NCI-H82 treated with DMSO at 0.1 percent for 48 hours (cell line): ENCODE data around the gene TRPC4.
A peak's percentile ranks its signal among the peaks of the same experiment; 100 is the strongest.
"Not testable (repeated sequence)": the region's sequence is repeated elsewhere in the genome, so short reads cannot be mapped to it uniquely, and the experiment has no call there.

Experiments
- DNase-seq: peaks from one replicate; lab custom pipeline; 2025; ENCODE audit not compliant: unreplicated experiment; lab: John Stamatoyannopoulos, UW

The TRPC4 gene

DNA sequence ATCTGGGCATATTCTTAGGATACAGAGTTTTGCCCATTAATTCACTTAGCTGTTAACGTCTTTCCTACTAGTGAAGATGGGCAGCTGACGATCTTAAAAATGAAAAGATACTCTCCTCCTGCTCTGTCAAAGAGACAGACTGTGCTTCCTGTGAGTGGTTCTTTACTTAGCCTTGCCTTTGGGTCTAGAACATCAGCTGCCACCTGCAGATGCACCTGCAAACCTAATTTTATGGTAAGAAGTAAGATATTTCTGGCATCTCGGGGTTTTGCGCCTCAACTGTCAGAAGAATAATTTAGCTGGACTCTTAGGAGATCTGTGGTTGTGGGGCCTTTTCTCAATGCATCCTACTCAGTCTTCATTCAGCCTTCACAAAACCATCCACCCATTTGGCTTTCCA is 36.2 kb downstream of the TRPC4 start:
- DNase-seq = no peak

- no peak for DNase-seq
These were observed 53.3 kb downstream of the TRPC4 start for GRCh38 chr13:37816276-37816675.

DNA sequence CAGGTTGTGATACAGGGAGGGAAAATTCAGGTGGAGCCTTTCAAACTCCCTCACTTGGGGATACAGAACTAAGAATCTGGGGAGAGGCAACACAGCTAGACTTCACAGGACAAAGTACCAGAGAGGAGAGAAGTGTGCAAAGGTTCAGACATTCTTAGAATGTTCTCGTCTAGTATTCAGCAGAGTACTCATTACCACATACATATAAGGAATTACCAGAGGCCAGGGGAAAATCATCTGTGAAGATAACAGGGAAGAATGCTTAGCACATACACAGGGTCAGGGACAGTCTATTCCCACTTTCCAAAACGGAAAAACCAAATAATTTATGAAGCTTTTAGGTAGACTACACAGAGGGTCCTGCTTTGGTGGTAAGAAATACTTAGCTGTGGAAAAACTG is 58.1 kb downstream of the TRPC4 start:
- no peak for DNase-seq

DNA sequence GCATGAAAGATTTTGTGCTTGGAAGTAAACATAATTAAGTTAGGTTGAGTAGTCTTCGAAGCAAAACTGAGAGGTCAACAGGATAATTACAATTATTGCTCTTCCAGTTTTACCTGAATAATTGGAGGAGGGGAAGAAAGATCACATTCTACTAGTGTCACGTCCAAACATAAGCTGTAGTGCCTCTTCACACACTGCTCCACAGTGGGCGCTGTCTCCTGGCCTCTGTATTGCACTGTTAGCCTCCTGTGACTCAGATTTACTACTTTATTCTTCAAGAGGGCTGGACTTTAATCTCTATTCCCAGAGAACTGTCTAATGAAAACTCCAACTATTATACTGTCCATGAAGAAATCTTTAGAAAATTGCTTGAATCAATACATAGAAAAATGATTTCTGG is 62.9 kb downstream of the TRPC4 start:
- DNase-seq = no peak

- no peak for DNase-seq
These were observed 71.9 kb downstream of the TRPC4 start for GRCh38 chr13:37797631-37798030.

GRCh38 chr13:37796795-37797194 is 72.8 kb downstream of the TRPC4 start:
- not testable (repeated sequence) for DNase-seq

GRCh38 chr13:37795326-37795725 is 74.2 kb downstream of the TRPC4 start:
- no peak for DNase-seq

- peak; percentile 88 for DNase-seq
These were observed 77.9 kb downstream of the TRPC4 start for GRCh38 chr13:37791699-37792098.

GRCh38 chr13:37788346-37788745 is 81.2 kb downstream of the TRPC4 start:
- no peak for DNase-seq

DNA sequence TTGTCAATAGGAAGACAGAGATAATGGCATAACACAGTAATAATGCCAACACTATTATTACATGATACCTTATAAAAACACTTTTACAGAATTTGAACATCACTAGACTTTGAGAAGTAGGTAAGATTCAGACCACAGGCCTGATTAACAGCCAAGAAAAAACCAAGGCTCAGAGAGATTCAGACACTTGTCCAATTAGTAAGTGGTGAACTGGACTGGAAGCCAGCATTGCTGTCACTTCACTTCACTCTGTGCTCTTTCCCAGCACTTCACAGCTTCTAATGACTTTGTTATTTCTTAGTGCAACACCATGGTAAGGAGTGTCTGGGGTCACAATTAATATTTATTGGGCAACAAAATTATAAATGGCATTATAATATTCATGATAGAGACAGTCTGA is 91.9 kb downstream of the TRPC4 start:
- no peak for DNase-seq

DNA sequence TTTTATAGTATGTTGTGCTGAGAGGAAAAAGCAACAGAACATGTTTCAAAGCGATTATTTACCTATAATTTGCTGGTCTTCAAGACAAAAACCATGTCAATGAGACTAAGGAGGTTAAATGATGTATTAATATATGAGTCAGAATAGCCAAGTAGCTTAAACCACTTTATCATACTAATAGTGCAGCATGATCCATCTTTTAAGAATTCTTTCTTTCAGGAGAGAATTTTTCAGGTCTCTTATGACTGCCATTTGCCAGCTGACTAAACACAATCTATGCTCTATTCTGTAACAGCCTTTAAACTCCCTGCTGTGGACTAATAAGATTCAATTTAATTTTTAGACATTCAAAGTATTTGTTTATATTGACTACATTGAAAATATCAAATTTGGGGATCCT is 93.7 kb downstream of the TRPC4 start:
- DNase-seq = no peak

DNA sequence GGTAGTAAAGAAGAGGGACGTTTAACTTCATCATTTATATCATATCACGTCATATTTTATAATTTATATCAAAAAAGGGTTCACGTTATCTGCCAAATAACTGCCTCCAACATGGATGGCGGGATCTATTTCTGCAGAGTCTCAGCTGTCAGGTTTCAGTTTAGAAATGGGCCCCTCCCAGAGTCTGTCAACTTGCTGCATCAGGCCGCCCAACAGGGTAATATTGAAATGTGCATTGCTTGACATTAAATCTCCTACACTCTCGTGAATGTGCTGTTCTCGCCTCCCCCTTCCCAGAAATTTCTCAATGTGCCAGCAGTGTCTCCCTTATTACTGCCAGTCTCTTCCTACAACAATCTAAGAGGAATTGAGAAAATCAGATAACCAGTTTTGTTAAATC is 96.9 kb downstream of the TRPC4 start:
- DNase-seq = no peak

GRCh38 chr13:37769545-37769944 is 100.0 kb downstream of the TRPC4 start:
- no peak for DNase-seq

DNA sequence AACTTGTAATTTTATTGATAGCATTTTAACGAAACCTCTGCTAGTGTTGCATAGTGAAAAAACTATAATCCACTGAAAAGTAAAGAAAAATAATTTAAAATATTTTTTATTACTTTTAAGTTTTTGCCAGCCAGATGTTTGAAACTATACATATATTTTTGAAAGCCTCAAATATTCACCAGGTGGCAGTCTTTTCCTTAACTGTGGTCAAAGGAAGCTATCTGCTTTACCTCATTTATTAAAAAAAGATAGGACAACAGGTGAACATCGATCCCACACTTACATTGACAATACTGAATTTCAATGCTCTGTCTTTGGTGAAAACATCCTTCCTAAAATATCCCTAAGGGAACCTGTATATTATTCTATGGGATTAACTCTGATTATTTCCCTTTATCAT is 100.5 kb downstream of the TRPC4 start:
- no peak for DNase-seq

GRCh38 chr13:37766502-37766901 is 103.1 kb downstream of the TRPC4 start:
- DNase-seq = no peak

DNA sequence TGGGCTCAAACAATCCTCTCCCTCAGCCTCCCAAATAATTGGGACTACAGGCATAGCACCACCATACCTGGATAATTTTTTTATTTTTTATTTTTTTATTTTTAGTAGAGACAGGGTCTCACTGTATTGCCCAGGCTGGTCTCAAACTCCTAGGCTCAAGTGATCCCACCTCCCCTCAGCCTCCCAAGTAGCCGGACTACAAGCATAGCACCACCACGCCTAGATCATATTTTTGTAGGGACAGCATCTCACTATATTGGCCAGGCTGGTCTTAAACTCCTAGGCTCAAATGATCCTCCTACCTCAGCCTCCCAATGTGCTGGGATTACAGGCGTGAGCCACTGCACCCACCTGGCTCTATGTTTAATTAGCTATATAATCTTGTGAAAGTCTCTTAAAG is 114.2 kb downstream of the TRPC4 start:
- no peak for DNase-seq

- no peak for DNase-seq
These were observed 115.8 kb downstream of the TRPC4 start for GRCh38 chr13:37753776-37754175.

DNA sequence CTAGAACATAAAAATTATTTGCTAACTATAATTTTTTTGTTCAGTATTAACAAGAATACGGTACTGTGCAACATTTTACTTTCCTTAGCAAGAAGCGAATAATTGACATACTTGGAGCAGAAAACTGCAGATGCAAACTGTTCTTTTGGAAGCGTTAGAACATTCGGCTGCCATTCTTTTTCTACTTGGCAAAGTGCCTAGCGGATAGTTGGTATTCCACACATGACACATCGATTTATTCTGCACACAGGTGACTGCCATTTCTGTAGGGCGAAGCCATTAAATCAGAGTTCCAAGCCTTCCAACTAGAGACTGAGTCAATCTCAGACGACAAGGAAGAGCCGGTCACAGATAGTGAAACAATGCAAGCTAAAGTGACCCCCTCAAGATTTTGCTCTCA is 117.4 kb downstream of the TRPC4 start:
- DNase-seq = no peak

DNA sequence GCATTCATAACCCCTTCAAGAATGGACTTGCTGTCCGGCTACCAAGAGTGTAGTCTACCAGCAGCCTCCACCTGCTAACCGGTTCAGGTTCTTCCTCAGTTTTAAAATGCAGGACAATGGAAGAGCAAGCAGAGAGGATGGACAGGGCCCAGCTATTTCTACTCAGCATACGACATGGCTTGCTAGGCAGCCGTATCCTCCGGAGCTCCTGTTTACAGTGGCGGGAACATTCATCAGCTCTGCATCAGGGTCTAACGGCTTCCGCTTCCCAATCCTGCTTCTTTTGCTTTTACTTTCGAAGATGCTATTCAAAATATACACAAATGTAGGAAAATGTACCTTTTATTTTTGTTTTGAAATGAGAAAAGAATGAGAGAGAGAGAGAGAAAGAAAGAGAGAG is 118.5 kb downstream of the TRPC4 start:
- DNase-seq = no peak

DNA sequence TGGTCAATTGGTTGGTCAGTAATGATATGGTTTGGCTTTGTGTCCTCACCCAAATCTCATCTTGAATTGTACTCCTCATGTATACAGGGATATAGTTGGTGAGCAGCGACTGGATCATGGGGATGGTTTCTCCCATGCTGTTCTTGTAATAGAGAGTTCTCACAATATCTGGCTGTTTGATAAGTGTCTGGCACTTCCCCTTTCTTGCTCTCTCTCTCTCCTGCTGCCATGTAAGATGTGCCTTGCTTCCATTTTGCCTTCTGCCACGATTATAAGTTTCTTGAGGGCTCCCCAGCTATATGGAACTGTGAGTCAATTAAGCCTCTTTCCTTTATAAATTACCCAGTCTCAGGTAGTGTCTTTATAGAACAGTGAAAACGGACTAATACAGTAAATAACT is 120.7 kb downstream of the TRPC4 start:
- DNase-seq = no peak

GRCh38 chr13:37747071-37747612 is 122.4 kb downstream of the TRPC4 start:
- DNase-seq = no peak

DNA sequence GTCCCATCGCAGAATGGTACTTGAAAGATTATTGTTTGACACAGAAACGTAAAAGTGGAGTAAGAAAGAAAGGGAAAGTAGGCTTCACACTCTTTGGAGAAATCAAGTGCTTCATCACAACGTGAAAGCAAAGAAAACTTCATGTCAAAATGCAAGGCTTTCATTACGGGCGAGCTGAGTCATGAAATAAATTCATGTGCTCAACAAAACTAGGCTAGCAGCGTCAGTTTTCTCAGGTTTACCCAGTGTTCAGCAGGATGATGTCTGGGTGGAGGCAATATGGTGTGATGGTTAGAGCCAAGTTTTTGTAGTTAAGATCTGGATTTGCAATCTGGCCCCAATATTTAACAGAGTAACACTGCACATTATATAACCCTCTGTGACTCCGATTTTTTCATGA is 128.0 kb downstream of the TRPC4 start:
- DNase-seq = no peak

DNA sequence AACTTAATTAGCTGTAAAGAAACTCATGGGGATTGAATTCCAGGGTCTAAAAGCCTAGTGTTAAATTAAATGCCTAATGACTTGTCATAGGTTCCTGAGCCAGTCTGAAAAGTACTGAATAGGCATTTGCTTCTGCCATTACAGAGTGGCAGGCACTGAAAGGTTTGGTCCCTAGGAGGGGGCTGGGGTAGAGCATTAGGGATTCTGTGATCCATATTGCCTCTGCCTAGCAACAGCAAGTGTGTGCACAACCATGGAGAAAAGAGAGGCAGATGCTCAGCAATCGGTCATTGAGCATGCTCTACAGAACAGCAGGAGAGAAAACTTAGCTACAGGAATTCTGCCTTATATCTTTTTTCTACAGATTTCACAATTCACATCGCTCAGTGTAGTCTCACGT is 133.5 kb downstream of the TRPC4 start:
- no peak for DNase-seq

DNA sequence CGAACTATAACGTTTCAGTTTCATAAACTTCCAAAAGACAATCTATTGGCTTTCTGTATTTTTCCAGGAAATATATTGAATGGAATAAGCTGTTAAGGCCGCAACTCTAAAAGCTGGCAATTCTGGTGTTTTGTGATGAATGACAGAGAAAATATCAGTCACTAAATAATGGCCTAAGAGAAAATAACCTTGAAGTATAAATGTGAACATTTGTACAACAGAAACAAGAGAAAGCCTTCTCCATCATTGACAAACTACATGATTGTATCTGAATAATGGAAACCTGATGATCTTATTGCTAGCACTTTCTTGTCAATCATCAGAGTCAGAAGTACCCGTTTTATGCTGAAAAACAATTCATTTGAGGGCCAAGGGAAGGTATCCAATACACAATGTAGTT is 134.3 kb downstream of the TRPC4 start:
- DNase-seq = no peak
